ENCODE results near the gene SLFN13. TPM values are rescaled to one million over a fixed set of nuclear protein-coding genes. Genes with fewer than 3 reads are reported as not detected.

The SLFN13 gene
- total and polyA plus RNA-seq, 4 donors = 5.2 to 39.1 (median 12.9) TPM

DNA sequence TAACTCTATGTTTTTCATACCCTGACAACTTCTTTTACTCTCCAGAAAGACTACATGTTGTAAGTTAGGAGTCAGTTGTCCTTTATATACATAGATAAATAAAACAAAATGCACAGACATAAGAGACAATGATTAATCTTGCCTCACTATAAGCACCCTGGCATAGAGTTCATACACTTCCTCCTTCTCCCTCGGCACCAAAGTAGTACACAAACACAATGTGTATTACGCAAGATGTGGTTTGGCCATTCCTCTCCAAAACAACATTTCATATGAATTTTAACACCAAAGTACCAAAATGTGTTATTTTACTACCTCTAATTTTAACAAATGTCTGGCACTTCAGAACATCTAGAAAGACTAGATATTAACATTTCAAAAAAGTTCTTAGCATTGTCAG lies 57.9 kb downstream of the SLFN13 start:
- Histone ChIP-seq H3K9ac (ENCODE audit: insufficient read depth in 1 of 2, low read length in 2 of 2) (no peak overlapping the region), H3K27ac (ENCODE audit: low read depth in 1 of 2, low read length in 1 of 2) (no peak overlapping the region), H3K36me3 (ENCODE audit: control insufficient read depth in 4 of 4, insufficient read depth in 4 of 4, low read length in 4 of 4) (no peaks in the 10 kb centered on the region), H3K4me3 (no peak overlapping the region), H3K4me1 (ENCODE audit: control insufficient read depth in 5 of 5, insufficient read depth in 5 of 5, low read length in 5 of 5) (no peaks in the 10 kb centered on the region), H3K27me3 (ENCODE audit: control insufficient read depth in 3 of 3, insufficient read depth in 3 of 3, low read length in 2 of 3) (peaks cover 0 to 4% (median 0%) of the 10 kb centered on the region in 3 donors), H3K9me3 (ENCODE audit: control insufficient read depth in 4 of 4, insufficient read depth in 3 of 4, low read length in 3 of 4) (no peaks in the 10 kb centered on the region)
- TF ChIP-seq, protein P1, sequence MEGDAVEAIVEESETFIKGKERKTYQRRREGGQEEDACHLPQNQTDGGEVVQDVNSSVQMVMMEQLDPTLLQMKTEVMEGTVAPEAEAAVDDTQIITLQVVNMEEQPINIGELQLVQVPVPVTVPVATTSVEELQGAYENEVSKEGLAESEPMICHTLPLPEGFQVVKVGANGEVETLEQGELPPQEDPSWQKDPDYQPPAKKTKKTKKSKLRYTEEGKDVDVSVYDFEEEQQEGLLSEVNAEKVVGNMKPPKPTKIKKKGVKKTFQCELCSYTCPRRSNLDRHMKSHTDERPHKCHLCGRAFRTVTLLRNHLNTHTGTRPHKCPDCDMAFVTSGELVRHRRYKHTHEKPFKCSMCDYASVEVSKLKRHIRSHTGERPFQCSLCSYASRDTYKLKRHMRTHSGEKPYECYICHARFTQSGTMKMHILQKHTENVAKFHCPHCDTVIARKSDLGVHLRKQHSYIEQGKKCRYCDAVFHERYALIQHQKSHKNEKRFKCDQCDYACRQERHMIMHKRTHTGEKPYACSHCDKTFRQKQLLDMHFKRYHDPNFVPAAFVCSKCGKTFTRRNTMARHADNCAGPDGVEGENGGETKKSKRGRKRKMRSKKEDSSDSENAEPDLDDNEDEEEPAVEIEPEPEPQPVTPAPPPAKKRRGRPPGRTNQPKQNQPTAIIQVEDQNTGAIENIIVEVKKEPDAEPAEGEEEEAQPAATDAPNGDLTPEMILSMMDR (IDR thresholded peaks at IDR 0.05; ENCODE audit: control extremely low read depth, extremely low read depth) = no peak
- 21 to 45% methylated on average over 2 of the region's 2 CpGs for WGBS, 2 donors
- DNase-seq = peak in 1 of 3 donors; percentile 13
- ATAC-seq (ENCODE audit: insufficient read depth, low FRiP score) = no peak

GRCh38 chr17:35390156-35390555 lies 58.4 kb downstream of the SLFN13 start:
- H3K9me3 ChIP-seq (ENCODE audit: control insufficient read depth in 4 of 4, insufficient read depth in 3 of 4, low read length in 3 of 4) = no peaks in the 10 kb centered on the region
- H3K4me3 ChIP-seq = no peak overlapping the region
- no peaks in the 10 kb centered on the region for H3K4me1 ChIP-seq (ENCODE audit: control insufficient read depth in 5 of 5, insufficient read depth in 5 of 5, low read length in 5 of 5)
- H3K36me3 ChIP-seq (ENCODE audit: control insufficient read depth in 4 of 4, insufficient read depth in 4 of 4, low read length in 4 of 4) = no peaks in the 10 kb centered on the region
- TF ChIP-seq, protein P1 (IDR thresholded peaks at IDR 0.05; ENCODE audit: control extremely low read depth, extremely low read depth) = no peak
- 84 to 88% methylated on average over 2 of the region's 2 CpGs for WGBS, 2 donors
- DNase-seq = no peak
- H3K9ac ChIP-seq (ENCODE audit: insufficient read depth in 1 of 2, low read length in 2 of 2) = no peak overlapping the region
- no peak for ATAC-seq (ENCODE audit: insufficient read depth, low FRiP score)
- no peak overlapping the region for H3K27ac ChIP-seq (ENCODE audit: low read depth in 1 of 2, low read length in 1 of 2)
- peaks cover 0 to 4% (median 0%) of the 10 kb centered on the region in 3 donors for H3K27me3 ChIP-seq (ENCODE audit: control insufficient read depth in 3 of 3, insufficient read depth in 3 of 3, low read length in 2 of 3)

DNA sequence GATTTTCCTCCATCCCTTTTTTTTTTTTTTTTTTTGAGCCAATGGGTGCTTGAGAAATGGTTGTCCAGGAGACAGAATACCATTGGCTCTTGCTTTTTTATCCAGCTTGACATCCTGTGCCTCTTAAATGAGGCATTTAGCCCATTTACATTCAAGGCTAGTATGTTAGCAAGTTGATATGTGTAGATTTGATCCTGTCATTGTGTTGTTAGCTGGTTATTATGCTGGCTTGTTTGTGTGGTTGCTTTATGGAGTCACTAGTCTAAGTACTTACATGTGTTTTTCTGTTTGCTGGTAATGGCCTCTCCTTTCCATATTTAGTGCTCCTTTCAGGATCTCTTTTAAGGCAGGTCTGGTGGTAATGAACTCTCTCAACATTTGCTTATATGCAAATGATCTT lies 61.1 kb downstream of the SLFN13 start:
- Histone ChIP-seq H3K4me1 (ENCODE audit: control insufficient read depth in 5 of 5, insufficient read depth in 5 of 5, low read length in 5 of 5) (no peaks in the 10 kb centered on the region), H3K9ac (ENCODE audit: insufficient read depth in 1 of 2, low read length in 2 of 2) (no peak overlapping the region), H3K27me3 (ENCODE audit: control insufficient read depth in 3 of 3, insufficient read depth in 3 of 3, low read length in 2 of 3) (peaks cover 0 to 7% (median 0%) of the 10 kb centered on the region in 3 donors), H3K9me3 (ENCODE audit: control insufficient read depth in 4 of 4, insufficient read depth in 3 of 4, low read length in 3 of 4) (no peaks in the 10 kb centered on the region), H3K27ac (ENCODE audit: low read depth in 1 of 2, low read length in 1 of 2) (no peak overlapping the region), H3K36me3 (ENCODE audit: control insufficient read depth in 4 of 4, insufficient read depth in 4 of 4, low read length in 4 of 4) (no peaks in the 10 kb centered on the region), H3K4me3 (no peak overlapping the region)
- no peak for DNase-seq
- ATAC-seq (ENCODE audit: insufficient read depth, low FRiP score) = no peak
- TF ChIP-seq, protein P1 (IDR thresholded peaks at IDR 0.05; ENCODE audit: control extremely low read depth, extremely low read depth) = no peak

Small RNAs within 50 kb of the gene (small RNA-seq; reads per million reads assigned to genes)
- not detected for gene AC060766.5 (ENCODE audit: low replicate concordance)

Other genes with a start within 250 kb of the SLFN13 start
- 10 to 100 TPM; 42.4 to 51.7 TPM for gene SLFN5, start 205.7 kb downstream of the SLFN13 start, total RNA-seq
- 10 to 100 TPM in 1 of 2 donors, 1 to 10 TPM in 1; 8.5 to 19.2 TPM for gene SLFN5, start 205.7 kb downstream of the SLFN13 start, polyA plus RNA-seq
- gene SLFN11, start 75.1 kb downstream of the SLFN13 start, total RNA-seq = 10 to 100 TPM; 22.7 to 66.0 TPM
- 10 to 100 TPM; 12.1 to 13.0 TPM for gene SLFN11, start 75.1 kb downstream of the SLFN13 start, polyA plus RNA-seq
- gene SLFN12, start 16.3 kb downstream of the SLFN13 start, total RNA-seq = 10 to 100 TPM; 12.4 to 27.4 TPM
- 1 to 10 TPM; 2.9 to 3.7 TPM for gene SLFN12, start 16.3 kb downstream of the SLFN13 start, polyA plus RNA-seq
- 10 to 100 TPM in 1 of 2 donors, 1 to 10 TPM in 1; 2.1 to 13.2 TPM for gene SLFN12L, start 88.9 kb upstream of the SLFN13 start, total RNA-seq
- under 1 TPM; 0.59 to 0.88 TPM for gene SLFN12L, start 88.9 kb upstream of the SLFN13 start, polyA plus RNA-seq
- gene SLFN14, start 112.1 kb upstream of the SLFN13 start, total RNA-seq = 1 to 10 TPM in 1 of 2 donors, not detected in 1; 2.3 TPM
- under 1 TPM in 1 of 2 donors, not detected in 1; 0.34 TPM for gene SLFN14, start 112.1 kb upstream of the SLFN13 start, polyA plus RNA-seq
- 1 to 10 TPM; 5.1 to 5.3 TPM for gene PEX12, start 129.8 kb upstream of the SLFN13 start, total RNA-seq
- gene PEX12, start 129.8 kb upstream of the SLFN13 start, polyA plus RNA-seq = 1 to 10 TPM; 2.6 to 3.7 TPM
- gene AP2B1, start 138.6 kb upstream of the SLFN13 start, total RNA-seq = 100 to 1,000 TPM; 110 to 156 TPM
- gene AP2B1, start 138.6 kb upstream of the SLFN13 start, polyA plus RNA-seq = 10 to 100 TPM; 52.9 to 55.3 TPM